Mucosa of stomach (tissue), 1 donor: ENCODE results near the gene ISCU.

ENCODE experiments used
- H3K27me3 ChIP-seq: one replicate; pipeline ENCODE4 v1.7.0; 2013; ENCODE audit warnings: mild to moderate bottlenecking, low read length; ENCODE audit not compliant: control insufficient read depth, insufficient read depth
- H3K36me3 ChIP-seq: one replicate; pipeline ENCODE4 v1.7.0; 2013; ENCODE audit warnings: low read length; ENCODE audit not compliant: control insufficient read depth, insufficient read depth
- H3K4me1 ChIP-seq: one replicate; pipeline ENCODE4 v1.7.0; 2013; ENCODE audit warnings: mild to moderate bottlenecking, low read length; ENCODE audit not compliant: control insufficient read depth, insufficient read depth
- H3K4me3 ChIP-seq: one replicate; pipeline ENCODE4 v1.7.0; 2013; ENCODE audit warnings: low read length
- H3K9ac ChIP-seq: one replicate; pipeline ENCODE4 v1.7.0; 2013; ENCODE audit warnings: mild to moderate bottlenecking, low read length, moderate library complexity
- H3K9me3 ChIP-seq: one replicate; pipeline ENCODE4 v1.7.0; 2013; ENCODE audit warnings: mild to moderate bottlenecking, low read length, moderate library complexity; ENCODE audit not compliant: control insufficient read depth
- donor health status: Pancreatic carcinoma.

The ISCU gene

DNA sequence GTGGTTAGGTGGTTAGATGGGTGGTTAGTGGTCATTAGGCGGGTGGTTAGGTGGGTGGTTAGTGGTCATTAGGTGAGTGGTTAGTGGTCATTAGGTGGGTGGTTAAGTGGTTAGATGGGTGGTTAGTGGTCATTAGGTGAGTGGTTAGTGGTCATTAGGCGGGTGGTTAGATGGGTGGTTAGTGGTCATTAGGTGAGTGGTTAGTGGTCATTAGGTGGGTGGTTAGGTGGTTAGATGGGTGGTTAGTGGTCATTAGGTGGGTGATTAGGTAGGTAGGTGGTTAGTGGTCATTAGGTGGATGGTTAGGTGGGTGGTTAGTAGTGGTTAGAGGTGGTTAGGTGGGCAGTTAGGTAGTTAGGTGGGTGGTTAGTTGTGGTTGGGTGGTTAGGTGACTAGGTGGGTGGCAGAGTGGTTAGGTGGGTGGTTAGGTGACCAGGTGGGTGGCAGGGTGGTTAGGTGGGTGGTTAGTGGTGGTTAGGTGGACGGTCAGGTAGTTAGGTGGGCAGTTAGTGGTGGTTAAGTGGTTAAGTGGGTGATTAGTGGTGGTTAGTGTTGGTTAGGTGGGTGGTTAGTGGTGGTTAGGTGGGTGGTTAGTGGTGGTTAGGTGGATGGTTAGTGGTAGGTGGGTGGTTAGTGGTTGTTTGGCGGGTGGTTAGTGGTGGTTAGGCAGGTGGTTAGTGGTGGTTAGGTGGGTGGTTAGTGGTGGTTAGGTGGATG is 43.5 kb downstream of the ISCU start:
- H3K4me3 ChIP-seq: no peak overlapping the region
- no peaks in the 10 kb centered on the region for H3K27me3 ChIP-seq
- no peaks in the 10 kb centered on the region for H3K4me1 ChIP-seq
- no peaks in the 10 kb centered on the region for H3K9me3 ChIP-seq
- H3K9ac ChIP-seq: no peak overlapping the region
- no peaks in the 10 kb centered on the region for H3K36me3 ChIP-seq

GRCh38 chr12:108606492-108606891 is 44.1 kb downstream of the ISCU start:
- no peaks in the 10 kb centered on the region for H3K4me1 ChIP-seq
- H3K36me3 ChIP-seq: no peaks in the 10 kb centered on the region
- no peak overlapping the region for H3K4me3 ChIP-seq
- no peak overlapping the region for H3K9ac ChIP-seq
- no peaks in the 10 kb centered on the region for H3K9me3 ChIP-seq
- no peaks in the 10 kb centered on the region for H3K27me3 ChIP-seq

DNA sequence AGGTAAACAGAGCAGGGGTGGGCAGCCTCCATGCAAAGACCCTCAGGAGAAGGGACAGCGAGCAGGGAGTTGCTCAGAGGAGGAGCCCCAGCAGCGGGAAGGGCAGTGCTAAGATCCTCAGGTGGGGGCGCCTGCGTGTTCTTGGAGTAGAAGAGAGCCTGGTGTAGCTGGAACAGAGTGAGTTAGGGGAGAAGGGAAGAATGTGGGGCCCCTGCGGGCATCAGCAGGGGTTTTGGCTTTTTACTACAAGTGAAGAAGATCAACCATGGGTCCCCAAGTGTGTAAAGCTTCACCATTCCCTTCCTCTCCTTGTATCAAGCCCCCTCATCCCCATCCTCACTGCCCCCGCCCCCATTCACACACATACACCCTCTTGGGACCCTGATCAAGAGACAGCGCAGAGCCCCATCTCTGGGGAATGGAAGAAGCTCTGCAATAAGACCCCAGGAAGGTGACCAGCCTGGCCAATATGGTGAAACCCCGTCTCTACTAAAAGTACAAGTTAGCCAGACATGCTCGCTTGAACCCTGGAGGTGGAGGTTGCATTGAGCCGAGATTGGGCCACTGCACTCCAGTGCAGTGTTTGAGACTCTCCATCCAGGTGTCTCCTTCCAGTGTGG is 45.7 kb downstream of the ISCU start:
- Histone ChIP-seq H3K4me3 (no peak overlapping the region), H3K27me3 (no peaks in the 10 kb centered on the region), H3K9ac (no peak overlapping the region), H3K4me1 (no peaks in the 10 kb centered on the region), H3K36me3 (no peaks in the 10 kb centered on the region), H3K9me3 (no peaks in the 10 kb centered on the region)

DNA sequence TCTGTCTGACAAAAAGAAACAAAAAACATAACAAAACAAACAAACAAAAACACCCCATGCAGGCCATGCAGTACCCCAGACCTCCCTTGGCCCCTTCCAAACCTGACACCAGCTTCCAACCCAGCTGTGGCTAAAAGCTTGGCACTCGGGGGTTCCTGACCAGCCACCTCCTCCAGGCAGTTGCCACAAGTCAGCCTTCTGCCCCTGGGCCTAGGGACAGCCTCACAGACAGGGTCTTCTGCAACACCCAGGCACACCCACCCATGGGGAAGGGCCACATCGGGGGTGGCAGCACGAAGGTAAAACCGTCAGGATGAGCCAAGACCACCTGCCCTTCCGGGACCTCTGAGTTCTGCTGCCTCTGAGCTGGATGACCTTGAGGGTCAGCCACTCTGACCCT is 46.2 kb downstream of the ISCU start:
- Histone ChIP-seq H3K4me3 (no peak overlapping the region), H3K4me1 (no peaks in the 10 kb centered on the region)

DNA sequence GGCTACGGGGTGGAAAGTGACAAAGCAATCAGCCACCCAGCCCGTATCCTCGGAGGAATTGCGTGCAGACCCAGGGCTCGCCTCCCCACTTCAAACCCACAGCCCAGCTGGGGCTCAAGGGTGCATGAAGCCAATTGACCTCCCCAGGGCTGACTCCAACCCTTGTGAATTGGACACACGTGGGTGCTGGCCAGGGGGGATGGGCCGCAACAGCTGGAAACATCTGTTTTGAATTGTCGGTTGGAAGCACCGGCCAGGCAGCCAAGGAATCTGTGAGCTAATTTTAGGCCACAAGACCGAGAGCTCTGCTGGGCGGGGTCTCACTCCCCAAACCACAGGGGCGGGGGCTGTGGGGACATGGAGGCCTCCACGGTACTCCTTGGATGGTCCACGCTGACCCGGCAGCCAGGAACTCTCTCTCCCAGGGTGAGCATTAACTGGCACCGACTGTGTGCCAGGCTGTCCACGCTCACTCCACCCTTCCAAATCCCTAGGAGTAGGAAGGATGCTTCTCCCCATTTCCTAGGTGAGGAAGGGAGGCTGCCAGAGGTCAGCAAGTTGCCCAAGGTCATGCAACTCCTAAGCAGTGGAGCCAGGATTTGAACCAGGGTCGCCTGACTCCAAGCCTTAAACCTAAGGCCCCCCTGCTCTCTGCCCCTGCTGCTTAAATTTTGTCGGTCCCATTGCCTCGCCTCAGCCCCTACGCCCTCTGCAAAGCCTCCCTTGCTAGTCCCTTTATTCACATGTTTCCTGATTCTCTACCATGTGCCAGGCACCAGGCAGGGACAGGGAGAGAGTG is 47.3 kb downstream of the ISCU start:
- Histone ChIP-seq H3K9ac (no peak overlapping the region), H3K4me1 (no peaks in the 10 kb centered on the region), H3K9me3 (no peaks in the 10 kb centered on the region), H3K4me3 (no peak overlapping the region), H3K36me3 (no peaks in the 10 kb centered on the region), H3K27me3 (no peaks in the 10 kb centered on the region)

More for the DNA sequence above, 46.2 kb downstream of the ISCU start:
- H3K27me3 ChIP-seq: no peaks in the 10 kb centered on the region
- H3K36me3 ChIP-seq: no peaks in the 10 kb centered on the region
- H3K9me3 ChIP-seq: no peaks in the 10 kb centered on the region
- H3K9ac ChIP-seq: no peak overlapping the region

DNA sequence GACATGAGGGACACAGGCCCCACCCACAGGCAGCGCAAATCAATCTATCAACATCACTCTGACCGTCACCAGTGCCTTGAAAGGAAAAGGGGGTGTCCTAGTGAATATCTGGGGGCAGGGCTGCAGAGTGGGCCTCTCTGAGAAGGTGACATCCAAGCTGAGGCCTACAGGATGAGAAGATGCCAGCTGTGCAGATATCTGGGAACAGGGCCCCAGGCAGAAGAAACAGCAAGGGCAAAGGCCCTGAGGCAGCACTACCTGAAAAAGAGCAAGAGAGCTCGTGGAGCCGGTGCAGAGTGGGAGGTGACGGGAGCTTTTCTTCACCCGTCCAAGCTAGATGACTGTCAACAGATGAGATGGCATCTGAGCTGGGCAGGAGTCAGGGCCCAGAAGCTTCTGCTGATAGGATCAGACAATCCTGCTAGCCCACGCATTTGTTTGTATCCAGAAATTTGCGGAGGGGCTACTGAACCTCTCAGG is 48.0 kb downstream of the ISCU start:
- Histone ChIP-seq H3K4me1 (no peaks in the 10 kb centered on the region), H3K36me3 (no peaks in the 10 kb centered on the region), H3K9me3 (no peaks in the 10 kb centered on the region), H3K4me3 (no peak overlapping the region), H3K9ac (no peak overlapping the region), H3K27me3 (no peaks in the 10 kb centered on the region)

- H3K9me3 ChIP-seq: no peaks in the 10 kb centered on the region
- no peaks in the 10 kb centered on the region for H3K36me3 ChIP-seq
- no peak overlapping the region for H3K9ac ChIP-seq
- no peak overlapping the region for H3K4me3 ChIP-seq
- no peaks in the 10 kb centered on the region for H3K27me3 ChIP-seq
- H3K4me1 ChIP-seq: no peaks in the 10 kb centered on the region
Observed at GRCh38 chr12:108610856-108611605, 48.6 kb downstream of the ISCU start.

DNA sequence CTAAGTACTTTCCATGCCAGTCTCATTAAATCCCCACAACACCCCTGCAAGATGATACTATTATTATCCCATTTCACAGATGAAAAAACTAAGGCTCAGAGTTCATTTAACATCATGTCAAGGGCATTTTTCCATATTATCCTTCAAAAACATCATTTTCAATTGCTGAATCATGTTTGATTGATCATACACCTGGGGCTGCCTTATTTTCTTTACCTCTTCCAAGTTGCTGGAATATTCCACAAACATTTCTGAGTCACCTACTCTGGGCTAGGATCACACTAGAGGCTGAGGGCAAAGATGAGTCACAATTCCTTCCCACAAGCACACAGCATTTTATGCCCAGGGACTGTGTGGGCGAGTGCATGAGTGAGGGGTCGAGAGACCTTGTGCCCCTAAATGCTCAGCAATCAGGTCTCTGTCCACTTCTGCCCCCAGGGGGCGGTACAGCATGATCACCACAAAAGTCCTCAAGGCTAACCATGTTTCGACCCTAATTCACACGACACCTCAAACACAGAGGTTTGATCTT is 49.6 kb downstream of the ISCU start:
- Histone ChIP-seq H3K9ac (no peak overlapping the region), H3K36me3 (no peaks in the 10 kb centered on the region), H3K27me3 (no peaks in the 10 kb centered on the region), H3K4me3 (no peak overlapping the region), H3K4me1 (no peaks in the 10 kb centered on the region), H3K9me3 (no peaks in the 10 kb centered on the region)

- Histone ChIP-seq H3K4me1 (no peaks in the 10 kb centered on the region), H3K36me3 (no peaks in the 10 kb centered on the region)
Observed at GRCh38 chr12:108612788-108613282, 50.4 kb downstream of the ISCU start.

GRCh38 chr12:108613548-108613947 is 51.2 kb downstream of the ISCU start:
- no peak overlapping the region for H3K9ac ChIP-seq
- H3K4me3 ChIP-seq: no peak overlapping the region
- H3K9me3 ChIP-seq: no peaks in the 10 kb centered on the region
- H3K4me1 ChIP-seq: peaks cover 6% of the 10 kb centered on the region
- no peaks in the 10 kb centered on the region for H3K36me3 ChIP-seq
- H3K27me3 ChIP-seq: peaks cover 3% of the 10 kb centered on the region

More at GRCh38 chr12:108612788-108613282, 50.4 kb downstream of the ISCU start:
- Histone ChIP-seq H3K9ac (no peak overlapping the region), H3K4me3 (no peak overlapping the region), H3K27me3 (no peaks in the 10 kb centered on the region), H3K9me3 (no peaks in the 10 kb centered on the region)

DNA sequence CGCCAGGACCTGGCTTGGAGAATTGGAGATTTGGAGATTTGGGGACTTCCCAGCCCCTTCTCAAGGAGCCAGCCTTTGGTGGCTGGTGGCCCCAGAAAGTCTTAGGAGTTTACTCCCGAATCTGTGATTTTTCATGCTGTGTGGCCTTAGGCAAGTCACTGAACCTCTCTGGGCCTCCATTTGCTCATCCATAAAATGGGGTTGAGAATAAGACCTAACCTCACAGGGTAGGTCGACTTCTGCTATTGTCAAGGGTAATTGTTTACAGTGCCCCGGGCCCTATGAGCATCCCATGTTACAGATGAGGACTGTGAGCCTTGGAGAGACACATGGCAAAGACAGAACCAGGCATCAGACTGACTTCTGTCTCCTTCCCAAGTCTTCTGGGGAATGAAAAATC is 51.6 kb downstream of the ISCU start:
- Histone ChIP-seq H3K4me3 (no peak overlapping the region), H3K27me3 (peaks cover 4% of the 10 kb centered on the region), H3K36me3 (no peaks in the 10 kb centered on the region), H3K9me3 (no peaks in the 10 kb centered on the region), H3K4me1 (peaks cover 6% of the 10 kb centered on the region), H3K9ac (no peak overlapping the region)
